H1 (cell line): ENCODE results near the gene RAPGEF5. TPM values are rescaled to one million over a fixed set of nuclear protein-coding genes. Genes with fewer than 3 reads are reported as not detected.

Experiments used
- CTCF ChIA-PET: fragments of 300-600 bp; sonication (Branson Sonifier 250); formaldehyde crosslinking; loops from one replicate; lab custom pipeline; 2021; ENCODE audit not compliant: partially characterized antibody; lab: Charles Lee
- POLR2A ChIA-PET: fragments of 300-600 bp; sonication (Branson Sonifier 250); formaldehyde crosslinking; loops from one replicate; lab custom pipeline; 2021; ENCODE audit warnings: inconsistent platforms; ENCODE audit not compliant: partially characterized antibody; lab: Charles Lee
- DNase-seq, 2 experiments: peaks; one replicate each; pipeline versions ENCODE4 v3.0.0 to v3.0.0-alpha.2; 2010 to 2022; ENCODE audit warnings: low spot score in 2 of 2, low read depth in 1 of 2, mixed read lengths in 1 of 2
- FAIRE-seq: peaks from 2 replicates; lab custom pipeline; 2011; peaks lifted over from hg19 to GRCh38; lab: Jason Lieb, UNC
- H2AFZ ChIP-seq: 2 replicates; pipeline ENCODE4 v1.8.1; 2012; ENCODE audit warnings: low read length, inconsistent platforms
- H2AK5ac ChIP-seq: 2 replicates; pipeline ENCODE4 v1.6.1; 2013; ENCODE audit warnings: low read depth, low read length
- H2BK120ac ChIP-seq: replicated peaks from 2 replicates; pipeline ENCODE3; 2013; ENCODE audit warnings: low read depth, low read length, inconsistent platforms
- H2BK12ac ChIP-seq: 2 replicates; pipeline ENCODE4 v1.6.1; 2013; ENCODE audit warnings: low read depth, low read length
- H2BK15ac ChIP-seq: 2 replicates; pipeline ENCODE4 v1.6.1; 2013; ENCODE audit warnings: low read length
- H2BK20ac ChIP-seq: 2 replicates; pipeline ENCODE4 v1.6.1; 2013; ENCODE audit warnings: low read length
- H2BK5ac ChIP-seq: 2 replicates; pipeline ENCODE4 v1.6.1; 2013; ENCODE audit warnings: low read depth, low read length
- H3K14ac ChIP-seq: 2 replicates; pipeline ENCODE4 v1.6.1; 2013; ENCODE audit warnings: inconsistent platforms; ENCODE audit not compliant: insufficient read length
- H3K18ac ChIP-seq: 2 replicates; pipeline ENCODE4 v1.6.1; 2013; ENCODE audit warnings: low read length; ENCODE audit errors: extremely low read depth
- H3K23ac ChIP-seq: 2 replicates; pipeline ENCODE4 v1.6.1; 2013; ENCODE audit warnings: inconsistent platforms; ENCODE audit not compliant: insufficient read length
- H3K23me2 ChIP-seq: 2 replicates; pipeline ENCODE4 v1.6.1; 2013; ENCODE audit warnings: low read depth, low read length
- H3K27ac ChIP-seq: 2 replicates; pipeline ENCODE4 v1.6.1; 2011; ENCODE audit warnings: low read depth, low read length, inconsistent platforms
- H3K27me3 ChIP-seq, 4 experiments: replicated peaks in 1 of 4; 1 replicate in 1 of 4; 2 replicates in 3 of 4; pipeline versions ENCODE4 v1.6.1 to v1.8.1; 2011 to 2013; ENCODE audit warnings: low read length in 3 of 4, mild to moderate bottlenecking in 3 of 4, inconsistent platforms in 2 of 4, mixed read lengths in 2 of 4, moderate library complexity in 1 of 4; ENCODE audit not compliant: control insufficient read depth in 3 of 4, insufficient read depth in 3 of 4; ENCODE audit errors: extremely low read depth in 1 of 4
- H3K36me3 ChIP-seq, 4 experiments: 2 replicates each; pipeline versions ENCODE4 v1.6.1 to v1.8.1; 2011 to 2013; ENCODE audit warnings: mild to moderate bottlenecking in 4 of 4, low read length in 3 of 4, moderate library complexity in 2 of 4, control low read depth in 1 of 4, inconsistent platforms in 1 of 4; ENCODE audit not compliant: insufficient read depth in 4 of 4, control insufficient read depth in 2 of 4
- H3K4ac ChIP-seq: replicated peaks from 2 replicates; pipeline ENCODE3; 2013; ENCODE audit warnings: low read length, low read depth, mixed read lengths, inconsistent platforms; ENCODE audit not compliant: insufficient read length
- H3K4me1 ChIP-seq, 4 experiments: replicated peaks in 1 of 4; 1 replicate in 1 of 4; 2 replicates in 3 of 4; pipeline versions ENCODE4 v1.6.1 to v1.8.1; 2011 to 2013; ENCODE audit warnings: low read length in 3 of 4, inconsistent platforms in 2 of 4, mixed read lengths in 1 of 4; ENCODE audit not compliant: insufficient read depth in 4 of 4, control insufficient read depth in 3 of 4
- H3K4me2 ChIP-seq, 2 experiments: 2 replicates each; pipeline versions ENCODE4 v1.6.1 to v1.8.1; 2011 to 2013; ENCODE audit warnings: low read depth in 2 of 2, low read length in 2 of 2, control low read depth in 1 of 2, inconsistent platforms in 1 of 2, mild to moderate bottlenecking in 1 of 2; ENCODE audit not compliant: insufficient read depth in 1 of 2
- H3K4me3 ChIP-seq, 4 experiments: fragments of 200-600, 300-600 bp in 1 of 4; sonication (generic), shearing (Covaris generic), sonication (Bioruptor Twin) in 1 of 4; 2 replicates each; pipeline versions ENCODE4 v1.5.1 to v1.8.1; 2011 to 2016; ENCODE audit warnings: low read length in 4 of 4, low read depth in 3 of 4, control low read depth in 2 of 4, inconsistent platforms in 2 of 4, mild to moderate bottlenecking in 2 of 4, mixed read lengths in 1 of 4, moderate library complexity in 1 of 4; ENCODE audit not compliant: insufficient read depth in 2 of 4; ENCODE audit errors: extremely low read depth in 1 of 4
- H3K56ac ChIP-seq: replicated peaks from 2 replicates; pipeline ENCODE3; 2013; ENCODE audit warnings: low read depth, mild to moderate bottlenecking, mixed read lengths, low read length, inconsistent platforms; ENCODE audit not compliant: insufficient read length
- H3K79me1 ChIP-seq: 2 replicates; pipeline ENCODE4 v1.6.1; 2013; ENCODE audit warnings: low read depth, low read length, control low read depth
- H3K79me2 ChIP-seq, 2 experiments: 2 replicates each; pipeline versions ENCODE4 v1.6.1 to v1.8.1; 2012 to 2013; ENCODE audit warnings: low read length in 2 of 2, mild to moderate bottlenecking in 2 of 2, inconsistent platforms in 1 of 2; ENCODE audit not compliant: insufficient read depth in 2 of 2, control insufficient read depth in 1 of 2
- H3K9ac ChIP-seq, 4 experiments: replicated peaks in 1 of 4; 1 replicate in 1 of 4; 2 replicates in 3 of 4; pipeline versions ENCODE4 v1.6.1 to v1.8.1; 2011 to 2013; ENCODE audit warnings: low read depth in 3 of 4, low read length in 3 of 4, control low read depth in 2 of 4, mild to moderate bottlenecking in 2 of 4, moderate library complexity in 2 of 4, inconsistent platforms in 1 of 4; ENCODE audit errors: extremely low read depth in 1 of 4
- H3K9me3 ChIP-seq, 2 experiments: 2 replicates each; pipeline versions ENCODE4 v1.6.1 to v1.8.1; 2012 to 2013; ENCODE audit warnings: mild to moderate bottlenecking in 2 of 2, moderate library complexity in 2 of 2, control low read depth in 1 of 2, inconsistent platforms in 1 of 2, low read depth in 1 of 2, low read length in 1 of 2, mixed read lengths in 1 of 2; ENCODE audit not compliant: insufficient read depth in 2 of 2
- H4K20me1 ChIP-seq, 2 experiments: replicated peaks in 1 of 2; 2 replicates each; pipeline versions ENCODE3 to v1.8.1; 2011 to 2013; ENCODE audit warnings: inconsistent platforms in 2 of 2, low read length in 2 of 2, mild to moderate bottlenecking in 1 of 2; ENCODE audit not compliant: insufficient read depth in 2 of 2, control insufficient read depth in 1 of 2
- H4K5ac ChIP-seq: 2 replicates; pipeline ENCODE4 v1.6.1; 2013; ENCODE audit warnings: low read length, low read depth, mixed read lengths, inconsistent platforms; ENCODE audit not compliant: insufficient read length
- H4K8ac ChIP-seq: 2 replicates; pipeline ENCODE4 v1.8.0; 2013; ENCODE audit warnings: mild to moderate bottlenecking, moderate library complexity, low read length, inconsistent platforms; ENCODE audit not compliant: insufficient read depth; ENCODE audit errors: extremely low read depth
- H4K91ac ChIP-seq: replicated peaks from 2 replicates; pipeline ENCODE3; 2013; ENCODE audit warnings: low read length, mixed read lengths, inconsistent platforms; ENCODE audit not compliant: insufficient read length
- CEBPB ChIP-seq: IDR thresholded peaks from 2 replicates; pipeline ENCODE4 v1.6.1; 2012; ENCODE audit warnings: low read depth, low read length
- RXRA ChIP-seq: IDR thresholded peaks from 2 replicates; pipeline ENCODE4 v1.6.1; 2011; ENCODE audit warnings: low read depth, mild to moderate bottlenecking, low read length, moderate library complexity; ENCODE audit not compliant: insufficient read depth
- TCF12 ChIP-seq: IDR thresholded peaks from 2 replicates; pipeline ENCODE4 v1.6.1; 2011; ENCODE audit warnings: low read depth, mild to moderate bottlenecking, low read length
- WGBS, 2 experiments: shearing (Covaris generic) in 1 of 2; methylation state at CpG; one replicate each; pipeline versions ENCODE4 v1.1.6 to v1.1.7; 2013 to 2015; ENCODE audit warnings: low lambda C conversion rate in 2 of 2, mixed read lengths in 2 of 2, inconsistent platforms in 1 of 2, low coverage in 1 of 2, missing lambda C conversion rate in 1 of 2; ENCODE audit not compliant: insufficient replicate concordance in 2 of 2, insufficient coverage in 1 of 2, insufficient read length in 1 of 2; ENCODE audit errors: extremely low coverage in 1 of 2, missing lambda C conversion rate in 1 of 2; 5-methylcytosine and 5-hydroxymethylcytosine counted together
- polyA plus RNA-seq, 7 experiments: library from polyadenylated mRNA; depleted of rRNA in 3 of 7; stranded (reverse) in 5 of 7; unstranded in 2 of 7; fragments of >200 nt in 5 of 7; fragments of 200-250 nt in 2 of 7; gene quantifications; 1 replicate in 5 of 7; 2 replicates in 1 of 7; 4 replicates in 1 of 7; pipeline versions ENCODE4 v1.2.1 to v1.2.3, GENCODE V29; 2011 to 2013; ENCODE audit warnings: missing spikeins in 2 of 7, mixed read lengths in 2 of 7
- total RNA-seq: library from RNA; stranded (reverse); fragmentation: NEBNext Ultra II Directional; extraction: Animal tissue kit (Norgen Biotek cat#: 25700); gene quantifications from 2 replicates; pipeline ENCODE4 v1.2.1, GENCODE V29; 2021
- TF ChIP-seq, protein P1 (sequence below): IDR thresholded peaks from 2 replicates; pipeline ENCODE4 v1.6.1; 2012; ENCODE audit warnings: inconsistent platforms

RAPGEF5 gene
- total and polyA plus RNA-seq, 2 of the 8 experiments (the other 6 are each of a cell fraction or from before 2014, with no cell fraction given), result 4.4 to 22.9 TPM

GRCh38 chr7:22325671-22326070 is 31.3 kb downstream of the RAPGEF5 start:
- H3K27ac ChIP-seq, result no peak overlapping the region
- H3K4me3 ChIP-seq, result no peak overlapping the region
- no peak overlapping the region for H2BK120ac ChIP-seq
- DNase-seq (no peak), FAIRE-seq (no peak)
- H3K18ac ChIP-seq, result no peak overlapping the region
- no peak overlapping the region for H3K23ac ChIP-seq
- H3K23me2 ChIP-seq, result no peaks in the 10 kb centered on the region
- H3K27me3 ChIP-seq, result no peaks in the 10 kb centered on the region
- no peaks in the 10 kb centered on the region for H3K9me3 ChIP-seq
- no peak overlapping the region for H4K8ac ChIP-seq
- H2AK5ac ChIP-seq, result no peak overlapping the region
- no peak overlapping the region for H3K14ac ChIP-seq
- WGBS, 2 experiments, result 88% methylated on average over 4 of the region's 4 CpGs; no CpG with 5 or more reads in 1 of the 2 experiments
- no peaks in the 10 kb centered on the region; the same call in 1 of the 2 replicates for H3K79me1 ChIP-seq
- POLR2A ChIA-PET, result no interaction called here
- no peak overlapping the region for H4K91ac ChIP-seq
- H3K4me2 ChIP-seq, result no peak overlapping the region
- no peak overlapping the region for H3K4ac ChIP-seq
- CTCF ChIA-PET, result interaction anchor here (0.6 to 2.0 kb wide), 11 partner anchors 11 to 216 kb away, joined by 3 to 8 read pairs (median 3); no protein-coding TSS in a partner anchor
- no peak overlapping the region for H2BK5ac ChIP-seq
- H2BK12ac ChIP-seq, result no peak overlapping the region
- H2BK15ac ChIP-seq, result no peak overlapping the region
- no peak overlapping the region for H3K9ac ChIP-seq
- no peak overlapping the region for H2BK20ac ChIP-seq
- H3K56ac ChIP-seq, result no peak overlapping the region
- H3K4me1 ChIP-seq, result peaks cover 0 to 20% (median 15%) of the 10 kb centered on the region in 4 experiments; a peak in 5 of 7 replicates
- no peaks in the 10 kb centered on the region for H3K36me3 ChIP-seq
- no peaks in the 10 kb centered on the region for H4K20me1 ChIP-seq
- no peak overlapping the region for H2AFZ ChIP-seq
- H3K79me2 ChIP-seq, result peaks cover 3 to 87% of the 10 kb centered on the region in 2 experiments; a peak in 2 of 4 replicates
- H4K5ac ChIP-seq, result no peak overlapping the region
- TF ChIP-seq RXRA (no peak), CEBPB (no peak), TCF12 (no peak)
- TF ChIP-seq, protein P1, sequence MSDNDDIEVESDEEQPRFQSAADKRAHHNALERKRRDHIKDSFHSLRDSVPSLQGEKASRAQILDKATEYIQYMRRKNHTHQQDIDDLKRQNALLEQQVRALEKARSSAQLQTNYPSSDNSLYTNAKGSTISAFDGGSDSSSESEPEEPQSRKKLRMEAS, result no peak
